ENCODE data around the gene KIFC3. TPM values are rescaled to one million over a fixed set of nuclear protein-coding genes. Genes with fewer than 3 reads are reported as not detected.

Gene KIFC3
- total and polyA plus RNA-seq, 2 of the 13 experiments (the other 11 are each of a cell fraction or from before 2014, with no cell fraction given) = 42.1 to 45.3 TPM

DNA sequence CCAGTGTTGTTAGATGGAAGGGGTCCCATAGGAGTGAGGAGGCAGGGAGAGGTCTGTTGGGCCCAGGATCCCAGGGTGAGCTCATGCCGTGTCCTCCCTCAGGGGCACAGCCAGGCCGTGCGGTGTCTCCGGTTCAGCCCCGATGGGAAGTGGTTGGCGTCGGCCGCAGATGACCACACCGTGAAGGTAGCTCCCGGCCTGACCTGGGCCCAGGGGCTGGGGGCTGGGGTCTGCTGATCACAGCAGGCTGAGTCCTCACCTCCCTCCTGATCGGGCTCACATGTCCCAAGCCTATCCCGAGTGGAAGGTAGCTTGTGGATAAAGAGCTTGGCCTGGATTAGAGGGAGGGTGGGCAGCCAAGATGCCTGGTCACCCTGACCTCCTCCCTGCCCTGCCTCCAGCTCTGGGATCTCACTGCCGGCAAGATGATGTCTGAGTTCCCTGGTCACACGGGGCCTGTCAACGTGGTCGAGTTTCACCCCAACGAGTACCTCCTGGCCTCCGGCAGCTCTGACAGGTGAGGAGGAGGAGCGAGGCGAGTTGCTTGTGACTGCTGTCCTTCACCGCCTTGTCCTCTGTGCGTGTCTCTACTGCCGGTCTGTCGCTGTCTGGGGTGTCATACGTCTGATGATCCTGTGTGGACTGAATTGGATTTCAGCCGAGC lies 50.6 kb downstream of the KIFC3 start (continued):
- TF ChIP-seq GATA4 (IDR thresholded peaks at IDR 0.05; ENCODE audit: borderline replicate concordance, low read depth) (no peak), PAXIP1 (CRISPR knock-in tag; conservative IDR thresholded peaks at IDR 0.05) (no peak), SIX4 (CRISPR knock-in tag; IDR thresholded peaks at IDR 0.05) (no peak), TBX3 (IDR thresholded peaks at IDR 0.05; ENCODE audit: borderline replicate concordance) (no peak), ZNF879 (CRISPR knock-in tag; IDR thresholded peaks at IDR 0.05) (no peak), NR1H2 (CRISPR knock-in tag; IDR thresholded peaks at IDR 0.05; ENCODE audit: borderline replicate concordance, low read depth) (no peak), HNRNPUL1 (IDR thresholded peaks at IDR 0.05; ENCODE audit: low read depth, low read length) (no peak), NFIC (IDR thresholded peaks at IDR 0.05; ENCODE audit: low read length) (no peak), SAP130 (CRISPR knock-in tag; IDR thresholded peaks at IDR 0.05; ENCODE audit: low read depth) (no peak), REST (IDR thresholded peaks at IDR 0.05; ENCODE audit: borderline replicate concordance in 1 of 2, low read depth in 1 of 2, low read length in 2 of 2) (no peak)
- TF ChIP-seq, protein P1, sequence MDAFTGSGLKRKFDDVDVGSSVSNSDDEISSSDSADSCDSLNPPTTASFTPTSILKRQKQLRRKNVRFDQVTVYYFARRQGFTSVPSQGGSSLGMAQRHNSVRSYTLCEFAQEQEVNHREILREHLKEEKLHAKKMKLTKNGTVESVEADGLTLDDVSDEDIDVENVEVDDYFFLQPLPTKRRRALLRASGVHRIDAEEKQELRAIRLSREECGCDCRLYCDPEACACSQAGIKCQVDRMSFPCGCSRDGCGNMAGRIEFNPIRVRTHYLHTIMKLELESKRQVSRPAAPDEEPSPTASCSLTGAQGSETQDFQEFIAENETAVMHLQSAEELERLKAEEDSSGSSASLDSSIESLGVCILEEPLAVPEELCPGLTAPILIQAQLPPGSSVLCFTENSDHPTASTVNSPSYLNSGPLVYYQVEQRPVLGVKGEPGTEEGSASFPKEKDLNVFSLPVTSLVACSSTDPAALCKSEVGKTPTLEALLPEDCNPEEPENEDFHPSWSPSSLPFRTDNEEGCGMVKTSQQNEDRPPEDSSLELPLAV (CRISPR knock-in tag; conservative IDR thresholded peaks at IDR 0.05; ENCODE audit: low read depth) = no peak
- TF ChIP-seq, protein P2, sequence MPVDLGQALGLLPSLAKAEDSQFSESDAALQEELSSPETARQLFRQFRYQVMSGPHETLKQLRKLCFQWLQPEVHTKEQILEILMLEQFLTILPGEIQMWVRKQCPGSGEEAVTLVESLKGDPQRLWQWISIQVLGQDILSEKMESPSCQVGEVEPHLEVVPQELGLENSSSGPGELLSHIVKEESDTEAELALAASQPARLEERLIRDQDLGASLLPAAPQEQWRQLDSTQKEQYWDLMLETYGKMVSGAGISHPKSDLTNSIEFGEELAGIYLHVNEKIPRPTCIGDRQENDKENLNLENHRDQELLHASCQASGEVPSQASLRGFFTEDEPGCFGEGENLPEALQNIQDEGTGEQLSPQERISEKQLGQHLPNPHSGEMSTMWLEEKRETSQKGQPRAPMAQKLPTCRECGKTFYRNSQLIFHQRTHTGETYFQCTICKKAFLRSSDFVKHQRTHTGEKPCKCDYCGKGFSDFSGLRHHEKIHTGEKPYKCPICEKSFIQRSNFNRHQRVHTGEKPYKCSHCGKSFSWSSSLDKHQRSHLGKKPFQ (CRISPR knock-in tag; IDR thresholded peaks at IDR 0.05; ENCODE audit: insufficient replicate concordance) = no peak
- TF ChIP-seq, protein P3, sequence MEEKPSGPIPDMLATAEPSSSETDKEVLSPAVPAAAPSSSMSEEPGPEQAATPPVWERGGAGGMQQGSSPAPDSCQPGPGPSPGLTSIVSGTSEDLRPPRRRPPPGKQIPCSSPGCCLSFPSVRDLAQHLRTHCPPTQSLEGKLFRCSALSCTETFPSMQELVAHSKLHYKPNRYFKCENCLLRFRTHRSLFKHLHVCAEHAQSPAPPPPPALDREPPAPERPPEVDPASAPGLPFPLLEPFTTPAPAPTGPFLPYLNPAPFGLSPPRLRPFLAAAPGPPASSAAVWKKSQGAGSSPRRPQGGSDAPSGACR (CRISPR knock-in tag; IDR thresholded peaks at IDR 0.05) = no peak

Measured in HepG2 (cell line).